ENCODE data around the gene LMX1A. TPM values are rescaled to one million over a fixed set of nuclear protein-coding genes. Genes with fewer than 3 reads are reported as not detected.

The LMX1A gene
- total and polyA plus RNA-seq, 9 of the 15 experiments (the other 6 are each of a cell fraction or from before 2014, with no cell fraction given): not detected

- TF ChIP-seq L3MBTL2 (IDR thresholded peaks at IDR 0.05): peak; percentile 70
- no peak for TF ChIP-seq NCOA2 (IDR thresholded peaks at IDR 0.05; ENCODE audit: partially characterized antibody in 2 of 2)
- no peak for TF ChIP-seq KAT2B (IDR thresholded peaks at IDR 0.05; ENCODE audit: low read depth, low read length)
- no peak for TF ChIP-seq TAF1 (IDR thresholded peaks at IDR 0.05; ENCODE audit: control insufficient read depth, extremely low read depth, insufficient read depth, low read length, severe bottlenecking)
- TF ChIP-seq NBN (IDR thresholded peaks at IDR 0.05; ENCODE audit: low read depth): no peak
- TF ChIP-seq NFIC (IDR thresholded peaks at IDR 0.05): peak; percentile 59
- no peak for TF ChIP-seq TEAD2 (tag; IDR thresholded peaks at IDR 0.05)
- TF ChIP-seq, protein P1, sequence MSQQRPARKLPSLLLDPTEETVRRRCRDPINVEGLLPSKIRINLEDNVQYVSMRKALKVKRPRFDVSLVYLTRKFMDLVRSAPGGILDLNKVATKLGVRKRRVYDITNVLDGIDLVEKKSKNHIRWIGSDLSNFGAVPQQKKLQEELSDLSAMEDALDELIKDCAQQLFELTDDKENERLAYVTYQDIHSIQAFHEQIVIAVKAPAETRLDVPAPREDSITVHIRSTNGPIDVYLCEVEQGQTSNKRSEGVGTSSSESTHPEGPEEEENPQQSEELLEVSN (IDR thresholded peaks at IDR 0.05; ENCODE audit: borderline replicate concordance in 1 of 2, extremely low read depth in 1 of 2, insufficient read depth in 1 of 2, insufficient read length in 1 of 2, low read depth in 1 of 2, low read length in 1 of 2, poor library complexity in 1 of 2, severe bottlenecking in 1 of 2): peak in 1 of 2 experiments; percentile 10
- TF ChIP-seq, protein P2, sequence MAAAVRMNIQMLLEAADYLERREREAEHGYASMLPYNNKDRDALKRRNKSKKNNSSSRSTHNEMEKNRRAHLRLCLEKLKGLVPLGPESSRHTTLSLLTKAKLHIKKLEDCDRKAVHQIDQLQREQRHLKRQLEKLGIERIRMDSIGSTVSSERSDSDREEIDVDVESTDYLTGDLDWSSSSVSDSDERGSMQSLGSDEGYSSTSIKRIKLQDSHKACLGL (CRISPR knock-in tag; IDR thresholded peaks at IDR 0.05; ENCODE audit: borderline replicate concordance, poor library complexity, severe bottlenecking): no peak
- TF ChIP-seq, protein P3, sequence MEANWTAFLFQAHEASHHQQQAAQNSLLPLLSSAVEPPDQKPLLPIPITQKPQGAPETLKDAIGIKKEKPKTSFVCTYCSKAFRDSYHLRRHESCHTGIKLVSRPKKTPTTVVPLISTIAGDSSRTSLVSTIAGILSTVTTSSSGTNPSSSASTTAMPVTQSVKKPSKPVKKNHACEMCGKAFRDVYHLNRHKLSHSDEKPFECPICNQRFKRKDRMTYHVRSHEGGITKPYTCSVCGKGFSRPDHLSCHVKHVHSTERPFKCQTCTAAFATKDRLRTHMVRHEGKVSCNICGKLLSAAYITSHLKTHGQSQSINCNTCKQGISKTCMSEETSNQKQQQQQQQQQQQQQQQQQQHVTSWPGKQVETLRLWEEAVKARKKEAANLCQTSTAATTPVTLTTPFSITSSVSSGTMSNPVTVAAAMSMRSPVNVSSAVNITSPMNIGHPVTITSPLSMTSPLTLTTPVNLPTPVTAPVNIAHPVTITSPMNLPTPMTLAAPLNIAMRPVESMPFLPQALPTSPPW (CRISPR knock-in tag; IDR thresholded peaks at IDR 0.05): peak; percentile 77; the same call in 1 of the 2 replicates
- no peak for TF ChIP-seq KDM5B (IDR thresholded peaks at IDR 0.05; ENCODE audit: insufficient replicate concordance, low read depth, low read length)
- no peak for TF ChIP-seq FOXA3 (CRISPR knock-in tag; conservative IDR thresholded peaks at IDR 0.05 in 1 of 2, IDR thresholded peaks at IDR 0.05 in 1 of 2)
- no peak for TF ChIP-seq NCOA4 (IDR thresholded peaks at IDR 0.05; ENCODE audit: partially characterized antibody)
- no peak for TF ChIP-seq ZNF224 (CRISPR knock-in tag; IDR thresholded peaks at IDR 0.05)
- TF ChIP-seq, protein P4, sequence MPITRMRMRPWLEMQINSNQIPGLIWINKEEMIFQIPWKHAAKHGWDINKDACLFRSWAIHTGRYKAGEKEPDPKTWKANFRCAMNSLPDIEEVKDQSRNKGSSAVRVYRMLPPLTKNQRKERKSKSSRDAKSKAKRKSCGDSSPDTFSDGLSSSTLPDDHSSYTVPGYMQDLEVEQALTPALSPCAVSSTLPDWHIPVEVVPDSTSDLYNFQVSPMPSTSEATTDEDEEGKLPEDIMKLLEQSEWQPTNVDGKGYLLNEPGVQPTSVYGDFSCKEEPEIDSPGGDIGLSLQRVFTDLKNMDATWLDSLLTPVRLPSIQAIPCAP (CRISPR knock-in tag; IDR thresholded peaks at IDR 0.05; ENCODE audit: borderline replicate concordance): no peak
- TF ChIP-seq SPI1 (IDR thresholded peaks at IDR 0.05; ENCODE audit: borderline replicate concordance, low read depth, low read length): no peak
- no peak for TF ChIP-seq FUS (optimal IDR thresholded peaks at IDR 0.05; ENCODE audit: low read depth, low read length)
- no peak for TF ChIP-seq PHF8 (IDR thresholded peaks at IDR 0.05; ENCODE audit: borderline replicate concordance, low read length)
- no peak for TF ChIP-seq ZZZ3 (IDR thresholded peaks at IDR 0.05)
- TF ChIP-seq ZNF134 (CRISPR knock-in tag; conservative IDR thresholded peaks at IDR 0.05): peak; percentile 87
Measured at GRCh38 chr1:165207853-165208515, 148.5 kb downstream of the LMX1A start (continued).
